HG03460 (cell line): ENCODE results near the gene FRMD4A.
"Not testable (repeated sequence)": the region's sequence is repeated elsewhere in the genome, so short reads cannot be mapped to it uniquely, and the experiment has no call there.

ENCODE experiments used
- ATAC-seq: cut with Tn5 transposase; IDR thresholded peaks from one replicate; pipeline ENCODE4 v1.9.1; 2021; ENCODE audit not compliant: unreplicated experiment

The FRMD4A gene

GRCh38 chr10:14116021-14116420, 214.7 kb downstream of the FRMD4A start:
- no peak for ATAC-seq

DNA sequence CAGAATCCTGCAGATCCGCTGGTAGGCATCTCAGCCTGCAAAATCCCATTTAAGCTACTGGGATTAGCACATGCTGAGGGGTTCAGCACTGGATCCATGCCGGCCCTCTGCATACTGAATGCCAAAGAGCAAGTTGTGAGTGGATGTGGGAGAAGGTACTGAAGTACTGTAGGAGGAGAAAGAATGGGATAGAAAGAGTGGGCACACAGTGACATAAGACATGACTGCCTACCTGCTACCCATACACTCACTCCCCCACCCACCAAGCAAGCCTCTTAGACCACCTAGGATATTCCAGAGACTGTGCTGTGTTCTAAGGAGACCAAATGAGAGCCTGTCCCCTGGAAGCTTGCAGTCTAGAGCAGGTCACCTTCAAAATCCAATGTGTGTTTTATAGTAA, 215.9 kb downstream of the FRMD4A start:
- no peak for ATAC-seq

DNA sequence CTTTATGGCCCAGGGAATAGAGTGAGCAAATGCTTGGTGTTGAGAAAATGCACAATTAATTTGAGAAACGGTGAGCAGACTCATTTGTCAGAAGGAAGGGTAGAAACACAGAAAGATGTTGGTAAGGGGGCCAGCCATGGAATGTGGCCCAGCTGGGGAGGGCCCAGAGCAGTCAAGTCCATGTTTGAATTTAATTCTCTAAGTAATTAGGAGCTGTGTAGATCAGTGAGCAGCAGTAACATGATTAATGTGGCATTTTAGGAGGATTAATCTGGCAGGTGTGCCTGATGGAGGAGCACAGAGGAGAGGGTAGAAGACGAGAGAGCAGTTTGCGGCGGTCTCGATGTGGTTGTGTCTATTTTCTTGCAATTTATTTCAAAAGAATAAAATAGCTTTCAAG, 218.7 kb downstream of the FRMD4A start:
- ATAC-seq, result no peak

DNA sequence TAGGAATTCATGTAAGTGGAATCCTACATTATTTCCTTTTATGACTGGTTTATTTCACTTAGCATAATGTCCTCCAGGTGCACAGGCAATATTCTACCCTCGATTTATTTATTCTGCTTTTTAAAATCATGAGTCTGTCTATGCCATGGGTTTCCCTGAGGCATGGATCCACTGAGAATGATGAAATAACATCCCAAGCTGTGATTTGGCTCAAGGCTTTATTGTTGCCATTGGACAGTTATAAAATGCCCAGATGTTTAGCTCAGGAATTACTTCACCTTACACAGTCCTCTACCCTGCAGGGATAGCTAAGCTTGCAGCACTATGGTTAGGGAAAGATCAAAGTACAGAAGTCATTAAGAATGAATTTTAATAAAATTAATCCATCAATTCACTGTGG, 219.5 kb downstream of the FRMD4A start:
- ATAC-seq, result no peak

- ATAC-seq, result no peak
These were observed 223.9 kb downstream of the FRMD4A start for GRCh38 chr10:14106828-14107227.

- ATAC-seq, result no peak
These were observed 228.7 kb downstream of the FRMD4A start for GRCh38 chr10:14102056-14102455.

GRCh38 chr10:14099885-14100284, 230.8 kb downstream of the FRMD4A start:
- ATAC-seq, result no peak

DNA sequence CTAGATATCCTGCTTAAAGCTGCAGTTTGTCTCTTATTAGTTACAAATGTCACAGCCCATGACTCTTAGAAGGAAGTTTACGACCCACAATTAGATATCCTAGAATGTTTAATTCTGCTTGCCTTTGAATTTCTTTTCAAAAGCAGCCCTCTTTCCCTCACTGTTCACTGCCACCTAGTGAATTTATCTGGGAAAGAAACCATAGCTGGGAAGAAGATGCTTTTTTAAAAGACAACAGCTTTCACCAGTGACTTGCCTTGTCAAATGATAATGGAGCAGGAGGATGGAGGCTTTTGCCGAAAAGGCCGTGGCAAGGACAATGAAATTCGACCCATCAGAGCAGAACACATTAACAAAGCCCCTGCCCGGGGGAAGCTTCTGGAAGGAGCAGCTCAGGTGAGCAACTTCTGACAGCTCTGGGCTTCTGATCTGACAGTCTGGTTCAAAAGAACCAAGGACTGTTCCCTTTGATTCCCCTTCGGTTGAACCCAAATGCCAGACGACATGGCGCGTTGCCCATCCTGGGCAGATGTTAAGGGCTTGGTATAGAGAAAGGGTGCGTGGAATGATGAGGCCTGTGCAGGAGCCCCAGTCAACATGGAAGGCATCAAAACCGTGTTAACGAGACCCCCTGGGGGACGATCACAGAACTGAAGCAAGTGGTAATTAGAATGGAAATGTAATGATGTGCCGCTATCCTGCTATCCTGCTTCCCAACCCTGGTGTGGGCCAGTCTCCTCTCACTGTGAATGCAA, 236.8 kb downstream of the FRMD4A start:
- ATAC-seq, result no peak

GRCh38 chr10:14092799-14093198, 237.9 kb downstream of the FRMD4A start:
- no peak for ATAC-seq

DNA sequence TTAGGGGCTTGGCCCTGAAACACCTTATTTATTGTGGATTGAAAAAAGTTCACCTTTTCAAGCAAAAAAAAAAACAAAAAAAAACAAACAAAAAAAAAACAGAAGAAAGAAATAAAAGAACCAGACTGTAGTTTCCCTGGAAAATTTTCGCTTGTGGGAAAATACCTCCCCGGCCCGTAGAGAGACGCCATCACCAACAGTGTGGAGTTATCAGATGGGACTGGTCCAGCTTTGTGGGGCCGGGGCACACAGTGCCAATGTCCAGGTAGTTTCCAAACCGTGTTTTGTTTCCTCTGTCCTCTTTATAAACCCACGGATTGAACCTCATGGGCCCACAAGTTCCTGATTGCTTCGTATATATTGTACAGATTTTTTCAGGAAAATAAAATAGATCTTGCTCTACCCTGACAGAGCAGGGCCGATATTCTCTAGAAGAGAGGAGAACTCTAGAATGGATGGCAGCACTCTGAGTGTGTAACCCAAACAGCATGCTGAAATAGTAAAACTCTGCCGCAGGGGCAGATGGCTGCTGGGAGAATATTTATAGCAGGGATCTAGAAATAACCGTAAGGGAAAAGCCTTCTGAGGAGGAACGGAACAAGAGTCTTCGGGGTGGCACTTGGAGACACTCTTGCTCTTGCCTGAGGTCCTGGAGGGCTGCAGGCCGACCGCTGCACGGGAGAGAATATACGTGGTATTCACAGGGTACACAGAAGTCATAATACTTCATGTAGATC, 241.0 kb downstream of the FRMD4A start:
- ATAC-seq, result no peak

GRCh38 chr10:14087566-14087965, 243.2 kb downstream of the FRMD4A start:
- no peak for ATAC-seq

GRCh38 chr10:14086596-14086995, 244.1 kb downstream of the FRMD4A start:
- ATAC-seq, result no peak

DNA sequence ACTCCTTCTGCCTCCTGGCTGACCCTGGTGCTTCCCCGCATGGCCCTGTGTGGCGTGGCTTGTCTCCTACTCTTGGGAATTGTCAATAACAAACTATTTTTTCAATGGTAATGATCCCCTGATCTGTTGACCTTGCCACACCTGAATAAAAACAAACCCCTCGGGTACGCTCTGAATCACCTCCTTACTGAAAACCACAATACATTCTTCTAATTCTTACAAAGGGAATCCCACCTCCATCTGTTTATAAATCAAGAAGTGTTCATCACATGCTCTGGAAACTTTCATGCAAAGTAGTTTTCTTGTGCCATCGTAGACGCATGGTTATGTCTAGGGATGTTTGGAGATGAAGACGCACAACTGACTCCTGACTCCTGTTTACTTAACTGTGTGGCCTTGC, 245.8 kb downstream of the FRMD4A start:
- no peak for ATAC-seq

GRCh38 chr10:14080795-14081194, 249.9 kb downstream of the FRMD4A start:
- no peak for ATAC-seq

- ATAC-seq, result no peak
These were observed 253.3 kb downstream of the FRMD4A start for GRCh38 chr10:14077430-14077829.

DNA sequence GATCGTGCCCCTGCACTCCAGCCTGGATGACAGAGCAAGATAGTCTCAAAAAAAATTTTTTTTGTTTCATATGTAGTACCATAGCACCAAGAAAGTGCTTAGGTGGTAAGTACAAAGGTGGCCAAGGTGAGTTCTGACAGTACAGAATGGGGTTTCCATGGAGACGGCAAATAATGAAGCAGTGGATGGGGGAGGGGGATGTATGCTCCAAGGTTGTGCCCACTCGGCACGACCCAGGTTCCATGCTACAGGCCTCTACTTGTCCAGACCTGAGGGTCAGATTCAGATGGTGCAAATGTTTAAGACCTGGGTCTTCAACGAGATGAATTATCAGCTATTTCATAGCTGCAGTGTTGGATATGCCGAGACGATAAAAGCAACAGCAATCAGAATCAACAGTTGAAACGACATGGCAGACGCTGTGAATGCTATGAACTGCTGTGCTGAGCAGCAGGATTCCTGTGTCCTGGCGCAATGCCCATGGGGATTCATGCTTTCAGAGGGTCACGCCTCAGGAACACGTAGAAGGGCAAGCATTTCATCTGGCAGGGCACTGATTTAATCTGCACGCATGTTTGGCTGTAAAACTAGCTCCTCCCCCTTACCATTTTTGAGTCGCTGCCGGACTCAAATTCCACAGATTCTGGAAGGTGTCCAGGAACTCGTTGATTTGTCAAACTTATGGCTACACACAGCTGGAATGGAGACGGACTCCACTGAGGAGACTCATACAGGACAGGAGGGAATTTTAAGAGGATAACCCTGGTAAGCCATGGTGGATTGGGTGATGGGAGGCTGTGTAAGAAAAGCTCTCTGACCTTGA, 256.5 kb downstream of the FRMD4A start:
- ATAC-seq, result no peak

- ATAC-seq, result no peak
These were observed 258.2 kb downstream of the FRMD4A start for GRCh38 chr10:14072541-14072940.

DNA sequence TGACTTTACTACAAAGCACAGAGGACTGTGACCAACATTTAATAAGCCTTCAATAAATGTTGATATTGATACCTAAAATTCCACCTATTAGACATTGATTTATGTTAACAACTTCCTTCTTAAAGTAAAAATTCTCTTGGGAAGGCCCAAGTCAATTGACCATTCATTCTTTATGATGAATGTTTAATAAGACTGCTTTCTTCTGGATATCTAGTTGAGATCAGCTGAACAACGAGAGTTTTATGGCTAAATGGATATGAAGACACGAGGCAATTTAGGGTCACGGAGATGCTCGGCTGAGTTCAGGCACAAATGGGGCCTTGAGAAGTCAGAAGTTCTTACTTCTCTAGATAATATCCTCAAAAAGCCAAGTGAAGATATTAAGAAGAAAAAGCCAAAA, 258.8 kb downstream of the FRMD4A start:
- no peak for ATAC-seq

DNA sequence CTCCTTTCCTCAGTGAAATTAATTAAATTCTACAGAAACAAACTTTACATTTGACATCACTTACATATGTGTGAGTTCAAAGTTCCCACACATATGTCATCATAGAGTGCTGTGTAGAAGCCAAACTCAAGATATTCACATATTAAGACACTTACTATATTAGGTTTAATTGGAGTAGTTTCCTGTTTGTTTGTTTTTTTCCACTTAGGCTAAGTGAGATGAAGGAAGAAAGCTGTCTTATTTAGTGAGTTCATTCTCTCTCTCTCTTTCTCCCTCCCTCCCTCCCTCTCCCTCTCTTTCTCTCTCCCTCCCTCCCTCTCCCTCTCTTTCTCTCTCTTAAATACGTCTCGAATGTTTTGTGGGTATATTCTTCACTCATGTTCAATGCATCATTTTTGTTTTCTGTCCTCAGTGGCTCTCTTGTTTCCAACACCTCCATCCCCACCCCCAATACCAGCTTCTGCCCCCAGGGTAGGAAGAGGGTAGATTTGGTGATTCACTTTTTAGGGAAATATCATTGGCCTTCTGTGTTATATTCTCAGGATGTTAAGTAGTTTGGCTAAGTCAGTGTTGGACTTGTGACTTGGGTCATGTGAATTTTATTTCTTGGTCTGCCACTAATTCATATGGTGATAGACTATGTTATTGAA, 262.0 kb downstream of the FRMD4A start:
- no peak for ATAC-seq

DNA sequence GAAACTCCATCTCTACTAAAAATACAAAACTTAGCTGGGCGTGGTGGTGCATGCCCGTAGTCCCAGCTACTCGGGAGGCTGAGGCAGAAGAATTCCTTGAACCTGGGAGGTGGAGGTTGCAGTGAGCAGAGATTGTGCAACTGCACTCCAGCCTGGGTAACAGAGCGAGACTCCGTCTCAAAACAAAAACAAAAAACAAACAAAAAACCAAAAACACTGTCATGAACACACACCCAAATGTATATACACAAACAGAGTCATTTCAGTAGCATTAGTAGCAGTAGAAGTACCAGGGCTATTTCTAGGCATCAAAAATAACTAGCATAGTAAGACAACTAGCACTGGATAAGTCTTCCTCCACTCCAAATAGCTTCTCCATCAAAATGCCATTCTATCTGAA, 263.1 kb downstream of the FRMD4A start:
- not testable (repeated sequence) for ATAC-seq

- no peak for ATAC-seq
These were observed 264.6 kb downstream of the FRMD4A start for GRCh38 chr10:14066106-14066505.
